B cell (primary cell): Measurements from ENCODE around the gene SEMA4C.

Source experiments
- CTCF ChIP-seq: fragments of 200-600 bp; IDR thresholded peaks from one replicate; pipeline ENCODE4 v1.8.0; 2022; ENCODE audit warnings: antibody characterized with exemption, mild to moderate bottlenecking
- EZH2 ChIP-seq: IDR thresholded peaks from 2 replicates; pipeline ENCODE4 v1.6.1; 2012; ENCODE audit warnings: borderline replicate concordance, low read depth, mild to moderate bottlenecking, moderate library complexity, low read length; ENCODE audit not compliant: insufficient read depth, poor library complexity, severe bottlenecking

GRCh38 chr2:96866986-96867755, 2.7 kb downstream of the SEMA4C start:
- TF ChIP-seq EZH2 (no peak), CTCF (no peak)
